Activated CD8-positive, alpha-beta memory T cell treated with anti-CD3 and anti-CD28 coated beads, Interleukin-2, amount 50 U/mL, for 1 hour (primary cell): Measurements from ENCODE around the gene ZFC3H1.
A peak's percentile ranks its signal among the peaks of the same experiment; 100 is the strongest.
"Not testable (repeated sequence)": the region's sequence is repeated elsewhere in the genome, so short reads cannot be mapped to it uniquely, and the experiment has no call there.

ENCODE experiments used
- DNase-seq: peaks from one replicate; pipeline ENCODE4 v3.0.0-alpha.2; 2020; ENCODE audit errors: extremely low read depth

ZFC3H1 gene, protein sequence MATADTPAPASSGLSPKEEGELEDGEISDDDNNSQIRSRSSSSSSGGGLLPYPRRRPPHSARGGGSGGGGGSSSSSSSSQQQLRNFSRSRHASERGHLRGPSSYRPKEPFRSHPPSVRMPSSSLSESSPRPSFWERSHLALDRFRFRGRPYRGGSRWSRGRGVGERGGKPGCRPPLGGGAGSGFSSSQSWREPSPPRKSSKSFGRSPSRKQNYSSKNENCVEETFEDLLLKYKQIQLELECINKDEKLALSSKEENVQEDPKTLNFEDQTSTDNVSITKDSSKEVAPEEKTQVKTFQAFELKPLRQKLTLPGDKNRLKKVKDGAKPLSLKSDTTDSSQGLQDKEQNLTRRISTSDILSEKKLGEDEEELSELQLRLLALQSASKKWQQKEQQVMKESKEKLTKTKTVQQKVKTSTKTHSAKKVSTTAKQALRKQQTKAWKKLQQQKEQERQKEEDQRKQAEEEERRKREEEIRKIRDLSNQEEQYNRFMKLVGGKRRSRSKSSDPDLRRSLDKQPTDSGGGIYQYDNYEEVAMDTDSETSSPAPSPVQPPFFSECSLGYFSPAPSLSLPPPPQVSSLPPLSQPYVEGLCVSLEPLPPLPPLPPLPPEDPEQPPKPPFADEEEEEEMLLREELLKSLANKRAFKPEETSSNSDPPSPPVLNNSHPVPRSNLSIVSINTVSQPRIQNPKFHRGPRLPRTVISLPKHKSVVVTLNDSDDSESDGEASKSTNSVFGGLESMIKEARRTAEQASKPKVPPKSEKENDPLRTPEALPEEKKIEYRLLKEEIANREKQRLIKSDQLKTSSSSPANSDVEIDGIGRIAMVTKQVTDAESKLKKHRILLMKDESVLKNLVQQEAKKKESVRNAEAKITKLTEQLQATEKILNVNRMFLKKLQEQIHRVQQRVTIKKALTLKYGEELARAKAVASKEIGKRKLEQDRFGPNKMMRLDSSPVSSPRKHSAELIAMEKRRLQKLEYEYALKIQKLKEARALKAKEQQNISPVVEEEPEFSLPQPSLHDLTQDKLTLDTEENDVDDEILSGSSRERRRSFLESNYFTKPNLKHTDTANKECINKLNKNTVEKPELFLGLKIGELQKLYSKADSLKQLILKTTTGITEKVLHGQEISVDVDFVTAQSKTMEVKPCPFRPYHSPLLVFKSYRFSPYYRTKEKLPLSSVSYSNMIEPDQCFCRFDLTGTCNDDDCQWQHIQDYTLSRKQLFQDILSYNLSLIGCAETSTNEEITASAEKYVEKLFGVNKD (N-terminal part only)

DNA sequence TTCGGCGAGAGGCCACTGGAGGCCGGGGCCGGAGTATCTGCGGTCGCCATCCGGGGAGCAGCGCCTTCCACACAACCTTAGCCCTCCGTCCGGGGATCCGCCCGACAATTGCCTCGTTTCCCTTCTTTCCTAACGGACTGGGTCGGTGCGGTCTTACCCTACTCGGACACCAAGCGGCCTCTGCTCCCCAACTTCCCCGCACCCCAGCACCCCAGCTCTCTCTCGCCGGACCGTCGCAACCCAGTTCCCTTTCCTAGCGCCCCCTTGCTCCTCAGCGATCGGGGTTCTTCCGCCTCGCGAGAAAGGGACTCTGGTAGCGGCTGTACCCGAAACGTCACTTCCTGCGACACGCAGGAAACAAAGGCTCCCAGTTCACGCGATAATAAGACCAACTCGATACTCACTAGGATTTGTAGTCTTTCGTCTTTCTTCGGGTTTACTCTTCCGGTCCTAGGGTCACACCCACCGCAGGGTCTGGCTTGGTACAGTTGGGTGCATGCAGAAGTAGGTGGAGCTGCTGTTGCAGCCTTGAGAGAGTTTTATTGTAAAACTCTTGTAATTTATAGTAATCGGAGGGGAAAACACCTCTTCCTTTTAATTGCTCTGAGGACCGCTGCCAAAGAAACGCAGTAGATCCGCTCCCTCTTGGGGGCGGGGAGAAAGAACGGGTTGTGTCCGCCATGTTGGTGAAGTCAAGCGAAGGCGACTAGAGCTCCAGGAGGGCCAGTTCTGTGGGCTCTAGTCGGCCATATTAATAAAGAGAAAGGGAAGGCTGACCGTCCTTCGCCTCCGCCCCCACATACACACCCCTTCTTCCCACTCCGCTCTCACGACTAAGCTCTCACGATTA lies at the start of gene ZFC3H1, which contains the start of gene THAP2:
Gene ZFC3H1 (minus strand): TSS at position 288 of the 850 bp plus-strand sequence. CDS start 238 bp downstream, at position 50.
Gene THAP2 (plus strand): TSS at position 741 of the 850 bp plus-strand sequence. CDS start 209 bp downstream, outside the sequence.
- peak; percentile 85 for DNase-seq

GRCh38 chr12:71710276-71711125 lies 46.9 kb upstream of the ZFC3H1 start:
- DNase-seq: no peak

GRCh38 chr12:71708658-71709057 lies 45.0 kb upstream of the ZFC3H1 start:
- no peak for DNase-seq

DNA sequence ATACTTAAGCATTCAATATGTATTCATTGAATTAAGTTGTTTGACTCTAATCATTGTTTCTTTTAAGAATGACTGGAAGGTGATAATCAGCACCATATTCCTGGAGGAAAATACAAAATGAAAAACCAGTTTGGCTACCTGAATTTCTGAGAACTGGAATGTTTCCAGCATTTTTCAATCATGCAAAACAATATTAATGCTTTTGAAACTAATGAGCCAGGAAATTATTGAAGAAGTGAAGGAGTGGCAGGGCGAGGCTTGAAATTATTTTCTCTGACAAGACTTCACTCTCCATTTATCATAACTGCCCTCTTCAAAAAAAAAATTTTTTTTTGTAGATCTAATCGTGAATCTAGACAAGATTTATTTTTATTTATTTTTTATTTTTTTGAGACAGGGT lies 41.3 kb upstream of the ZFC3H1 start:
- DNase-seq: no peak

- DNase-seq: no peak
These were observed 39.6 kb upstream of the ZFC3H1 start for GRCh38 chr12:71703206-71703605.

DNA sequence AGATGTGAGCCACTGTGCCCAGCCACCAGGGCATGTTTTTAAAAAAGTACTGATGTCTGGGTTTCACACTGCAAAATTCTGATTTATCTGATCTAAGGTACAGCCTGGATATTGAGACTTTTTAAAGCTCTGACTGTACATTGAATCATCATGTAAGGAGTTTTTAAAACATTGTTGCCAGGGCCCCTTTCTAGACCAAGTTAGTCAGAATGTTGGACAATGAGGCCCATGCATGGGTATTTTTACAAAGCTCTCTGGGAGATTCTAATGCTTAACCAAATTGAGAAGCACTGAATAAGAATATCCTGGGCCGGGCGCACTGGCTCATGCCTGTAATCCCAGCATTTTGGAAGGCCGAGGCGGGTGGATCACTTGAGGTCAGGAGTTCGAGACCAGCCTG lies 38.9 kb upstream of the ZFC3H1 start:
- DNase-seq: no peak

- not testable (repeated sequence) for DNase-seq
These were observed 38.5 kb upstream of the ZFC3H1 start for GRCh38 chr12:71702181-71702580.

DNA sequence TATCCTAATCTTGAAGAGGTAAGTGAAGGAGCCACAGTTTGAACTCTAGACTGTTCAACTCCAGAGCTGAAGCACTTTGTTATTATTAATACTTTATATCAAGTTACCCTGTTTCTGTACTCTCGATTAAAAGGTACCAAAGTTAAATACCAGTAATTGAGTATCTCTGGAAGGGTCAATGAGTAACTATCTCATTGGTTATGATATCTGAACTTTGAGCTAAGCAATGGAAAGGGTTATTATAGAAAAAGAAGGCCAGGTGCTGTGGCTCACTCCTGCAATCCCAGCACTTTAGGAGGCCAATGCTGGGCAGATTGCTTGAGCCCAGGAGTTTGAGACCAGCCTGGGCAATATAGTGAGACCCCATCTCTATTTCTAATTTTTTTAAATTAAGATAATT lies 32.1 kb upstream of the ZFC3H1 start:
- no peak for DNase-seq

GRCh38 chr12:71694099-71694820 lies 30.6 kb upstream of the ZFC3H1 start:
- no peak for DNase-seq

DNA sequence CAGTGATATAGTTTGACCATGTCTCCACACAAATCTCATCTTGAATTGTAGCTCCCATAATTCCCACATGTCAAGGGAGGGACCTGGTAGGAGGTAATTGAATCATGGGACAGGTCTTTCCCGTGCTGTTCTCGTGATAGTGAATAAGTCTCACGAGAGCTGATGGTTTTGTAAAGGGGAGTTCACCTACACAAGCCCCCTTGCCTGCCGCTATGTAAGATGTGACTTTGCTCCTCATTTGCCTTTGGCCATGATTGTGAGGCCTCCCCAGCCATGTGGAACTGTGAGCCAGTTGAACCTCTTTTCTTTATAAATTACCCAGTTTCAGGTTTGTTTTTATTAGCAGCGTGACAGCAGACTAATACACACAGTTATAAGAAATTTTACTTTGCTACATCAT lies 30.0 kb upstream of the ZFC3H1 start:
- not testable (repeated sequence) for DNase-seq

DNA sequence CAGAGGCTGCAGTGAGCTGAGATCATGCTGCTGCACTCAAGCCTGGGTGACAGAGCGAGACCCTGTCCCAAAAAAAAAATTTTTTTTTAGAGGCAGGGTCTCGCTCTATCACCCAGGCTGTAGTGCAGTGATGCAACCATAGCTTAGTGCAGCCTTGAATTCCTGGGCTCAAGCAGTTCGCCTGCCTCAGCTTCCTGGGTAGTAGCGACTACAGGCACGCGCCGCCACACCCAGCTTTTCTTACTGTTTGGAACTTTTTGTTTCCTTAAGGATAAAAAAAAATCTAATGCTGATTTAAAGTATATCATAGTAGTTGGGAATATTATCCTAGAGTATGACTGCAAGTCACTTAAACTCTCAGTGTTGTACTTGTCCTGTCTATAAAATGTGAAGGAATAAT lies 29.5 kb upstream of the ZFC3H1 start:
- no peak for DNase-seq

DNA sequence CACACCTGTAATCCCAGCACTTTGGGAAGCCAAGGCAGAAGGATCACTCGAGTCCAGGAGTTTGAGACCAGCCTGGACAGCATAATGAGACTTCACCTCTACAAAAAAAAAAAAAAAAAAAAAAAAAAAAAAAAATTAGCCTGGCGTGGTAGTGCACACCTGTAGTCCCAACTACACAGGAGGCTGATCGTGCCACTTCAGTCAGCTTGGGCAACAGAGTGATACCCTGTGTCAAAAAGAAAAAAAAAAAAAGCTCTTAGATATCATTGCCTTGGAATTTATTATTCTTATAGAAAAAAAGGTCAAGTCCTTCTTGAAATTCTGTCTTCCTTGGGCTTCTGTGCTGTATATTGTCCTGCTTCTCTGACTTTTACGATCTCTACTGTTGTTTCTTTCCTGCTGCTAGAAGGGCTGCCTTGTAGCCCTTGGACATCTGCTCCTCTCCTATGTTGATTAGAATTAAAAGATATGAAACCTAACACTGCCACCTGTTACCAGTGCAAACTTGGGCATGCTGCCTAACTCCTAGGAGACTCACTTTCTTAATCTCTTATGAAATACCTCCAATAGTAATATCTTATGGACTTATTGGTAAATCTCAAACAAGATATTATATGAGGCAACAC lies 28.0 kb upstream of the ZFC3H1 start:
- DNase-seq: no peak

GRCh38 chr12:71688961-71689570 lies 25.4 kb upstream of the ZFC3H1 start:
- DNase-seq: no peak

DNA sequence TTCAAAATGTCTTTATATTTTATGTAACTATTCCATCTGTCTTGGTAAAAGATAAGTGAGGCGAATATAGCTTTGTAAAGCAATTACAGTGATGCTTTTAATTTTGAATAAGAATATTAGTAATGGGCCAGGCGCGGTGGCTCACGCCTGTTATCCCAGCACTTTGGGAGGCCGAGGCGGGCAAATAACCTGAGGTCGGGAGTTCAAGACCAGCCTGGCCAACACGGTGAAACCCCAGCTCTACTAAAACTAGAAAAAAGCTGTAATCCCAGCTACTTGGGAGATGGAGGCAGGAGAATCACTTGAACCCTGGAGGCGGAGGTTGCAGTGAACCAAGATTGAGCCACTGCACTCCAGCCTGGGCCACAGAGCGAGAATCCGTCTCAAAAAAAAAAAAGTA lies 23.5 kb upstream of the ZFC3H1 start:
- DNase-seq: not testable (repeated sequence)

DNA sequence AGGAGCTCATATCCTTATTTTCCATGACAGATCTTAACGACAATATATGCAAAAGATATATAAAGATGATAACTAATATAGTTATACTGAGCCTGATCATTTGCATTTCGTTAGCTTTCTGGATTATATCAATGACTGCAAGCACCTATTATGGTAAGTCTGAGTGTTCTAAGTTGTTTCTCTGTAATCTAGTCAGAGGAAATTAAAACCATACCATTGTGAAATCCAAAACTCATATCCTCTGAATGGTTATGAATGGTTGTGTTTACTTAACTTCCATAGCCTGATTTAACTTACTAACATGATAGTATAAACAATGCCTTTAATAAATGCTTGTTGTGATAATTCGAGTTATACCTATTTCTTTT lies 23.0 kb upstream of the ZFC3H1 start:
- DNase-seq: no peak

- DNase-seq: peak; percentile 58
These were observed 22.4 kb upstream of the ZFC3H1 start, which contains the start of gene TMEM19 for GRCh38 chr12:71685914-71686657. Gene TMEM19, plus strand, starts transcription at chr12:71686082. Its CDS starts 599 bp downstream, at chr12:71686681.

- DNase-seq: no peak
These were observed 21.8 kb upstream of the ZFC3H1 start for GRCh38 chr12:71685312-71685906.
